Measurements from ENCODE around the gene PARP15.
"Not testable (repeated sequence)": the region's sequence is repeated elsewhere in the genome, so short reads cannot be mapped to it uniquely, and the experiment has no call there.

PARP15 gene

GRCh38 chr3:122621112-122621511 is 43.7 kb downstream of the PARP15 start:
- no peak for DNase-seq

- DNase-seq: no peak
Measured at GRCh38 chr3:122623031-122623829, 45.8 kb downstream of the PARP15 start.

GRCh38 chr3:122626515-122627180 is 49.2 kb downstream of the PARP15 start:
- no peak for DNase-seq

- DNase-seq: no peak
Measured at GRCh38 chr3:122627301-122627700, 49.9 kb downstream of the PARP15 start.

GRCh38 chr3:122628567-122628966 is 51.1 kb downstream of the PARP15 start:
- no peak for DNase-seq

GRCh38 chr3:122629763-122630162 is 52.3 kb downstream of the PARP15 start:
- no peak for DNase-seq

GRCh38 chr3:122635789-122636188 is 58.3 kb downstream of the PARP15 start:
- DNase-seq: no peak

GRCh38 chr3:122636697-122637096 is 59.2 kb downstream of the PARP15 start:
- DNase-seq: no peak

GRCh38 chr3:122640437-122640999 is 63.1 kb downstream of the PARP15 start:
- DNase-seq: no peak

- no peak for DNase-seq
Measured at GRCh38 chr3:122642935-122643334, 65.5 kb downstream of the PARP15 start.

- DNase-seq: no peak
Measured at GRCh38 chr3:122646146-122646988, 68.9 kb downstream of the PARP15 start.

GRCh38 chr3:122651233-122651907 is 73.9 kb downstream of the PARP15 start:
- not testable (repeated sequence) for DNase-seq

GRCh38 chr3:122651962-122652361 is 74.5 kb downstream of the PARP15 start:
- DNase-seq: not testable (repeated sequence)

- not testable (repeated sequence) for DNase-seq
Measured at GRCh38 chr3:122658336-122658735, 80.9 kb downstream of the PARP15 start.

- no peak for DNase-seq
Measured at GRCh38 chr3:122660297-122660974, 83.0 kb downstream of the PARP15 start.

GRCh38 chr3:122661633-122662032 is 84.2 kb downstream of the PARP15 start:
- DNase-seq: no peak

- DNase-seq: no peak
Measured at GRCh38 chr3:122662505-122662904, 85.1 kb downstream of the PARP15 start.

- no peak for DNase-seq
Measured at GRCh38 chr3:122665226-122665786, 87.9 kb downstream of the PARP15 start.

- DNase-seq: no peak
Measured at GRCh38 chr3:122665881-122666280, 88.4 kb downstream of the PARP15 start.

- DNase-seq: no peak
Measured at GRCh38 chr3:122668930-122669730, 91.7 kb downstream of the PARP15 start.

- no peak for DNase-seq
Measured at GRCh38 chr3:122671553-122671952, 94.1 kb downstream of the PARP15 start.
